Uterus (tissue), 2 donors: Measurements from ENCODE around the gene HABP4.

ENCODE experiments used
- POLR2A ChIP-seq, 2 donors: fragments of 450-650 bp; IDR thresholded peaks; one replicate each; pipeline ENCODE4 v1.6.1; 2016; ENCODE audit warnings: antibody characterized with exemption in 2 of 2, mild to moderate bottlenecking in 1 of 2, moderate library complexity in 1 of 2
- TF ChIP-seq, protein P1 (sequence below), 4 experiments: fragments of 200-600 bp in 2 of 4; fragments of 450-650 bp in 2 of 4; sonication (generic) in 2 of 4; IDR thresholded peaks; one replicate each; pipeline ENCODE4 v1.5.1; 2016 to 2019; ENCODE audit warnings: antibody characterized with exemption in 4 of 4, mild to moderate bottlenecking in 2 of 4, moderate library complexity in 1 of 4

DNA sequence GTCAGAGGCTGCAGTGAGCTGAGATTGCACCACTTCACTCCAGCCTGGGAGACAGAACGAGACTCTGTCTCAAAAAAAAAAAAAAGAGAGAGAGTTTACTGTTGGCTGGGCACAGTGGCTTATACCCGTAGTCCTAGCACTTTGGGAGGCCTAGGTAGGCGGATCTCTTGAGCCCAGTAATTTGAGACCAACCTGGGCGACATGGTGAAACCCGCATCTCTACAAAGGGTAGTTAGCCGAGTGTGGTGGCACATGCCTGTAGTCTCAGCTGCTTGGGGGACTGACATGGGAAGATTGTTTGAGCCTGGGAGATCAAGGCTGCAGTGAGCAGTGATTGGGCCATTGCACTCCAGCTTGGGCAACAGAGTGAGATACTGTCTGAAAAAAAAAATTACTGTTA, 12.6 kb downstream of the HABP4 start:
- TF ChIP-seq, protein P1, sequence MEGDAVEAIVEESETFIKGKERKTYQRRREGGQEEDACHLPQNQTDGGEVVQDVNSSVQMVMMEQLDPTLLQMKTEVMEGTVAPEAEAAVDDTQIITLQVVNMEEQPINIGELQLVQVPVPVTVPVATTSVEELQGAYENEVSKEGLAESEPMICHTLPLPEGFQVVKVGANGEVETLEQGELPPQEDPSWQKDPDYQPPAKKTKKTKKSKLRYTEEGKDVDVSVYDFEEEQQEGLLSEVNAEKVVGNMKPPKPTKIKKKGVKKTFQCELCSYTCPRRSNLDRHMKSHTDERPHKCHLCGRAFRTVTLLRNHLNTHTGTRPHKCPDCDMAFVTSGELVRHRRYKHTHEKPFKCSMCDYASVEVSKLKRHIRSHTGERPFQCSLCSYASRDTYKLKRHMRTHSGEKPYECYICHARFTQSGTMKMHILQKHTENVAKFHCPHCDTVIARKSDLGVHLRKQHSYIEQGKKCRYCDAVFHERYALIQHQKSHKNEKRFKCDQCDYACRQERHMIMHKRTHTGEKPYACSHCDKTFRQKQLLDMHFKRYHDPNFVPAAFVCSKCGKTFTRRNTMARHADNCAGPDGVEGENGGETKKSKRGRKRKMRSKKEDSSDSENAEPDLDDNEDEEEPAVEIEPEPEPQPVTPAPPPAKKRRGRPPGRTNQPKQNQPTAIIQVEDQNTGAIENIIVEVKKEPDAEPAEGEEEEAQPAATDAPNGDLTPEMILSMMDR (IDR thresholded peaks at IDR 0.05) = no peak
- no peak for TF ChIP-seq POLR2A (IDR thresholded peaks at IDR 0.05)
